ENCODE data around the gene STEAP3. TPM values are rescaled to one million over a fixed set of nuclear protein-coding genes. Genes with fewer than 3 reads are reported as not detected.

STEAP3 gene, protein sequence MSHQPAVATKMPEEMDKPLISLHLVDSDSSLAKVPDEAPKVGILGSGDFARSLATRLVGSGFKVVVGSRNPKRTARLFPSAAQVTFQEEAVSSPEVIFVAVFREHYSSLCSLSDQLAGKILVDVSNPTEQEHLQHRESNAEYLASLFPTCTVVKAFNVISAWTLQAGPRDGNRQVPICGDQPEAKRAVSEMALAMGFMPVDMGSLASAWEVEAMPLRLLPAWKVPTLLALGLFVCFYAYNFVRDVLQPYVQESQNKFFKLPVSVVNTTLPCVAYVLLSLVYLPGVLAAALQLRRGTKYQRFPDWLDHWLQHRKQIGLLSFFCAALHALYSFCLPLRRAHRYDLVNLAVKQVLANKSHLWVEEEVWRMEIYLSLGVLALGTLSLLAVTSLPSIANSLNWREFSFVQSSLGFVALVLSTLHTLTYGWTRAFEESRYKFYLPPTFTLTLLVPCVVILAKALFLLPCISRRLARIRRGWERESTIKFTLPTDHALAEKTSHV
- total RNA-seq: under 1 TPM in 1 of 2 donors, not detected in 1; 0.11 TPM

DNA sequence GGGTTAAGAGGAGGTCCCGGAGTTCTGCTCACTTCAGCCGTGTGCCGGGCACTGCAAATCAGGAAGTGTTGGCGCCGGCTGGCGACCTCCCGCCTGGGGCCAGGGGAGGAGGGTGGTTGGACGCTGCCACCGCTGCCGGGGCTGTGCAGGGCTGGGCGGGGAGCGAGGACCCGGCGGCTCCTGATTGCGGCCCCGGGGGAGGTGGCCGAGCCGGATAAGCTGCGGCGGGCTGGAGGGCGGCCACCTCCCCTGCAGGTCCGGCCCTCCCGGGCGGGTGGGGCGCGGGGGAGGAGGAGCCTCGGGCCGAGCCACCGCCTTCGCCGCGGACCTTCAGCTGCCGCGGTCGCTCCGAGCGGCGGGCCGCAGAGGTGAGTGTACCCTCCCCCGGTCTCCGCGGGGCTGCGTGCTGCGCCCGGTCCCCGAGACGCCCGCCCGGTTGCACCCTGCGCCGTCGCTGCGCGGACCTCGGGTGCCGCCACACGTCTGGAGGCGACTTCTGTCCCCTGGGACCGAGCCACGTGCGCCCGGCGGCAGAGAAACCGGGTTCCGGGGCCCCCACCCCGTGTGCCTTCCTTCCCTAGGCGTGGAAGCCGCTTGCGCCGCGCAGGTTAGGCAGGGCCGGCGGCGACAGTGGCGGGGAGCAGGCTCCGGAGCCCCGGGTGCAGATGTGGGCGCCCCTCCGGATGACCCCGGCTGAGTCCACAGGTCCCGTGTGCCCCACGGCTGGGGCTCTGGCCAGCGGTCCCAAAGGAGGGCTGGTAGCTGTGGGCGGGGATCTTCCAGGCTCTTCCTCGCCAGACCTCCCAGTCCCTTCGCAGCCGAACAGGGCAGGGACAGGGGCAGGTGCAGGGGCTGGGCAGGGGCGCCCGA lies at the start of gene STEAP3:
Gene STEAP3 (plus strand): TSS at position 314 of the 870 bp plus-strand sequence. CDS start 7,179 bp downstream, outside the sequence.
- Mint-ChIP-seq H3K4me3 (peak within 1 kb of the TSS; percentile 10), H3K27me3 (peaks cover 32% of the 10 kb centered on the region), H3K9me3 (no peaks in the 10 kb centered on the region), H3K27ac (no peak within 1 kb of the TSS), H3K36me3 (ENCODE audit: low read depth) (no peaks in the 10 kb centered on the region), H3K4me1 (no peaks in the 10 kb centered on the region)
- peak; percentile 38 for ATAC-seq (replicated peaks)

DNA sequence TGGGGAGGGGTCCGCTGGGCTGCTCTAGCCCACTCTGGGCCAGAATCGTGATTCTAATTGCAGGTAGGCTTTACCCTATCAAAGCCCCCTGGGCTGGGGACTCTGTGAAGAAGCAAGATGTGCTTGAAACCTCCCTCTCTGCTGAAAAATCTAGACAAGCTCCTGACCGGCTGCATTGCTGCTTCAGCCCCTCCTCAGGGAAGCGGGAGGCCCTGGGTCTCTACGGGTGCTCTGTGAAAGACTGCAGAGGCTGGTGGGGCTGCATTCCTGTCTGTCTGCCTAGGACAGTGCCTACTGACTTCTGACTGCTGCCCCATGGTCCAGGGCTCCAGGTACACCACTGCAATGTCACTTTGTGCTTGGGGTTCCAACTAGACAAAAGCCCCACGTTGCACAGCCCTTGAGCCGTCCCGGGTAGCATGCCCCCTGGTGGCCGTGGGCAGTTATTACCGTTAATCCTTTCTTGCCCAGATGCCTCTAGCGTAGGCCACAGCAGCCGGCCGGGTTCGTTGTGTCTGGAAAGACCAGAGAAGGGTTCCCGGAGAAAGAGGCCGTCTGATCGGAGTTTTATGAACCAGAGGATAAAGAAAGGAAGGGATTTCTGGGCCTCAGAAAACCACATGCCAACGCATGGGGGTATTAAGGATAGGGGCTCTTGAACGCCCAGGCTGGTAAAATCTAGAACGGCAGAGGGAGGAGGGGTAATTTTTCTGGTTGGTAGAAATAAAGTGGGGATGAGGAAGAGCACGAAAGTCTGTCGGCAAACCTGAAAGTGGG lies 49.2 kb upstream of the STEAP3 start:
- Mint-ChIP-seq H3K36me3 (ENCODE audit: low read depth) (no peaks in the 10 kb centered on the region), H3K4me3 (no peak overlapping the region), H3K27ac (no peak overlapping the region), H3K9me3 (no peaks in the 10 kb centered on the region), H3K4me1 (no peaks in the 10 kb centered on the region), H3K27me3 (no peaks in the 10 kb centered on the region)
- peak; percentile 39 for ATAC-seq (replicated peaks)

DNA sequence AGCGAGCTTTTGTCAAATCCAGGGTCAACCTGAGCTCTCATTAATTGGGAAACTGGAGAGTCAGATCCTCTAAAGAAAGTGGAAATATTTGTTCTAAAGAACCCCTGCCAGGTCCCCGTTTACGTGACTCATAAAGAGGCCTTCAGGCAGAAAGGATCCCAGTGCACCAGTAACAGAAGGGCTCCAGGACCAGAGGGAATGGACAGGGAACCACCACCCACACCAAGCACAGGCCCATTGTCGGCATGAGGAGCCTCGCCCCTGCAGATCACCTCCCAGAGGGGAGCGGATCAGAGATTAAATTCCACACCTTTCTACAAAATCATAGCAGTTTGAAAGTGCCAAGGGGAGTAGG lies 48.7 kb upstream of the STEAP3 start:
- Mint-ChIP-seq H3K36me3 (ENCODE audit: low read depth) (no peaks in the 10 kb centered on the region), H3K27me3 (no peaks in the 10 kb centered on the region), H3K27ac (no peak overlapping the region), H3K4me3 (no peak overlapping the region), H3K9me3 (no peaks in the 10 kb centered on the region), H3K4me1 (no peaks in the 10 kb centered on the region)
- ATAC-seq (replicated peaks): no peak

DNA sequence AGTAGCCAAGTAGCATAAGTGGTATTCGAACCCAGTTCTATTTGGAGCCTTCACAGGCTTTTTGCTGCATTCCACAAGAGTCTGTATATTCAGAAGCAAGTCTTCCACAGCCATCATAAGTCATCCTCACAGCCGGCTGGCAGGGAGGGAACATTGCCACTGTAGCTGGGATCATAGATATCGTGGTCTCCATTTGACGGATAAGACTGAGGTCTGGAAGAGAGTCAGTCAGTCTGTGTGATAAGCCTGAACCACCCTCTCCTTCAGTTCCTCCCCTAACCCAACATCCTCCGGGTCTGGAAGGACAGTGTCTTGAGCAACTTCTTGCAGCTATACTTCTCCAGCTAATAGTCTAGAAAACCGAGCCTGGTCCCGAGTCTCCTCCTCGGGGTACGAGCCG lies 48.1 kb upstream of the STEAP3 start:
- ATAC-seq (replicated peaks): no peak
- Mint-ChIP-seq H3K36me3 (ENCODE audit: low read depth) (no peaks in the 10 kb centered on the region), H3K27ac (no peak overlapping the region), H3K9me3 (no peaks in the 10 kb centered on the region), H3K27me3 (no peaks in the 10 kb centered on the region), H3K4me3 (no peak overlapping the region), H3K4me1 (no peaks in the 10 kb centered on the region)

DNA sequence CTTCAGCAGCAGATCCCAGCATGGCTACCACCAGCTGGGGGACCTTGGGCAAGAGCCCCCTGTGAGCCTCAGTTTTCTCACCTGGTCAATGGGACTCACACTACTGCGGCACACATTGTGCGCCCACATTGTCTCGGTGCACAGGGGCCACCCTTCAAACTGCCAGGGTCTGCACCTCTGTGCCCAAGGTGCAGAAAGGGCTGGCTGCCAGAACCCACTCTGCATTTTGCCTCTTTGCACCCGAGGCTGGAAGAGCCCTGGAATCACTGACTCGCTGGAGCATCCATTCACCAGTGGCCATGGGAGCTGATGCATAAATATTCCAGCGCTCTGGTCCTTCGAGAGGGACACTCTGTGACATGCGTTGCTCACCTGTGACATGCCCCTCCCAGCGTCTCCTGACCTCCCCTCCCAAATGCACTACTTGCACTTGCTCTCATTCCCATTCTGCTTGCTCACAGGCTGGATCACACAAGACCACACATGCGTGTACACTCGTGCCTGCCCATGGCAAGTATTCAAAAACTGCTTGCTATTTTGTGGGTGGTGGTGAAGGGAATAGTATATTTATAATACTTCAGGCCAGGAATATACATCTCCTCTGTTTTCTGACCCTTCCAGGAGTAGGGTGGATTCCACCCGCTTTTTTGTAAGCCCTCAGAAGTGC lies 46.3 kb upstream of the STEAP3 start:
- H3K9me3 Mint-ChIP-seq: no peaks in the 10 kb centered on the region
- no peak overlapping the region for H3K27ac Mint-ChIP-seq
- H3K4me1 Mint-ChIP-seq: no peaks in the 10 kb centered on the region
- no peak overlapping the region for H3K4me3 Mint-ChIP-seq
- no peak for ATAC-seq (replicated peaks)
- H3K27me3 Mint-ChIP-seq: no peaks in the 10 kb centered on the region
- no peaks in the 10 kb centered on the region for H3K36me3 Mint-ChIP-seq (ENCODE audit: low read depth)

DNA sequence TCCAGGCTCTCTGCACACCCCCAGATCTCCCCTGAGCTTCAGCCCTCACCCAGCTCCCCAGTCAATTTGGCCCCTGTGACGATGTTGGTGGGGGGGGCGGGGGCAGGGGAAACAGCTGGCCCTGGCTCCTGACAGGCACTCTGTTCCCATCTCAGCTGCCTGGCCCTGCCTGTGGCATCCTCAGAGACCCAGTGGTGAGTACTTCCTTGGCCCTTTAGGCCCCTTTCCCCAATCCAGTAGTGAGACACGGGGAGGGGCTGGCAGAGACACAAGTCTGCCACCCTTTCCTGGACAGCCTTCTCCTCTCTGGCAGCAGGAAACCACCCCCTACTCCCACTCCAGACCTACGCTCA lies 45.8 kb upstream of the STEAP3 start:
- Mint-ChIP-seq H3K4me3 (no peak overlapping the region), H3K27me3 (no peaks in the 10 kb centered on the region), H3K4me1 (no peaks in the 10 kb centered on the region), H3K9me3 (no peaks in the 10 kb centered on the region), H3K27ac (no peak overlapping the region), H3K36me3 (ENCODE audit: low read depth) (no peaks in the 10 kb centered on the region)
- no peak for ATAC-seq (replicated peaks)

DNA sequence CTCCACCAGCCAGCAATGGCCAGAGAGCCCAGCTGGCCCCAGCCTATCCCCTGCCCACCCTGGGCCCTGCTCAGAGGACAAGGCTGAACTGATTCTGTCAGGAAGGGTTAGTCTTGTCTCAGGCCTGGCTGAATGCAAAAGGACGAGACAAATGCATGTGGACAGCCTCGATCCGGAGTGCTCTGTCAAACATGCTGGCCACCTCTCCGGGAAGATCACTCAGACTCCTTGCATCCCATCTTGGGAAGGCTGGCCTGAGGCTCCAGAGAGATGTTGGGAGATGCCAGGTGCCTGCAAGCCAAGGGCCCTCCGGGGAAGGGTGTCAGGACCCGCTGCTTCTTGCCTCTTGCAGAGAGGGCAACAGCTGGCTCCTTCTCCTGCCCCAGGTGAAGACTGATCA lies 44.9 kb upstream of the STEAP3 start:
- H3K4me1 Mint-ChIP-seq: no peaks in the 10 kb centered on the region
- ATAC-seq (replicated peaks): no peak

DNA sequence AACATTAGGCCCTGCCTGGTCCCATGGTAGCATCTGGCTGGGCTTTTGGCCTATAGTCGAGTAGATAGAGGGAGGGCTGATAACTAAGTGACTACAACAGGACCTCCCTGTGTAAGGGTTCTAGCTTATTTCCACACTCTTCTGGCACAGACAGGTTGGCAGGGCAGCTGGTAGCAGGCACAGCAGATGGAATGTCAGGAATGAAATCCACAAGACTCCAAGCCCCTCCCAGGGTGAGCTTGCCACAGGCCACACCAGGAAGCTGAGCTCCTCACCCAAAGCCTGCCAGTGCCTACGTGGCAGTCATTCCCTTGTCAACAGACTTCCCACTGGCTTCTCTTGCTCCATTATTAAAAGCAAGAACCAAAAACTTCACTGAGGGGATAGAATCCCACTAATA lies 44.4 kb upstream of the STEAP3 start:
- Mint-ChIP-seq H3K9me3 (no peaks in the 10 kb centered on the region), H3K4me1 (no peaks in the 10 kb centered on the region), H3K36me3 (ENCODE audit: low read depth) (no peaks in the 10 kb centered on the region), H3K27me3 (no peaks in the 10 kb centered on the region), H3K27ac (no peak overlapping the region), H3K4me3 (no peak overlapping the region)
- no peak for ATAC-seq (replicated peaks)

More for the DNA sequence above, 44.9 kb upstream of the STEAP3 start:
- Mint-ChIP-seq H3K27ac (no peak overlapping the region), H3K4me3 (no peak overlapping the region), H3K9me3 (no peaks in the 10 kb centered on the region), H3K27me3 (no peaks in the 10 kb centered on the region), H3K36me3 (ENCODE audit: low read depth) (no peaks in the 10 kb centered on the region)

DNA sequence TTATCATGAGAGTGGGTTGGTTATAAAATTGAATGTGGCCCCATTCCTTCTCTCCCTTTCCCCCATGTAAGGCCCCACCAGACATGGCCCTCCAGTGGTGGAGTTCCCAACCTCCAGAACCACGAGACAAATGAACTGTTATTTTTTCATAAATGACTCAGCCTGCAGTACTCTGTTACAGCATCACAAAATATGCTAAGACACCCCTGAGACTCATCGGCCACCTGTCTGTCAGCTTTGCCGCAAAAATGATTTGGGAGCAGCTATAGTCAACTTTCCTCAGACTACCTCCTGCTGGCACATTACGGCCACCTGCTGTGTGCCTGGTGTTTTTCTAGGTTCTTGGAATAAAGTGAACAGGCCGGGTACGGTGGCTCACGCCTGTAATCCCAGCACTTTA lies 43.6 kb upstream of the STEAP3 start:
- ATAC-seq (replicated peaks): no peak
- no peaks in the 10 kb centered on the region for H3K27me3 Mint-ChIP-seq
- H3K9me3 Mint-ChIP-seq: no peaks in the 10 kb centered on the region
- no peaks in the 10 kb centered on the region for H3K36me3 Mint-ChIP-seq (ENCODE audit: low read depth)
- H3K4me3 Mint-ChIP-seq: no peak overlapping the region
- H3K4me1 Mint-ChIP-seq: no peaks in the 10 kb centered on the region
- no peak overlapping the region for H3K27ac Mint-ChIP-seq

DNA sequence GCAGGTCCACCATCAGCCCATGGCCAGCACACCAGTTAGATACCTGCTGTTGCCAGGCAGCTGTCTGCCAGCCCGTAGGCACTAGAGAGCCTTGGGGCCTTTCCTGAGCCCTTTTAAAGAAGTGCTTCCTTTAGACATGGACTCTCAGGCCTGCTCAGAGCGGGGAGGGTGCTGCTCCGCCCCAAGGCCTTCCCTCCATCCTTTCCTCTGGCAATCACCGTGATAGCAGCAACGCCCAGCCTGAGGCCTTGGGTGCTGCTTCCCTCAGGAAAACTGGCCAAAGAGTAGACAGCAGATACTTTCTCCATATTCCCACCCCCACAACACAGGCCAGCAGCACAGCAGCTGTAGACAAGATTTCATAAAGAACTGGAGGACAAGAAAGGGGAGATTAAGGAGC lies 42.7 kb upstream of the STEAP3 start:
- ATAC-seq (replicated peaks): no peak
- no peaks in the 10 kb centered on the region for H3K9me3 Mint-ChIP-seq
- H3K27ac Mint-ChIP-seq: no peak overlapping the region
- H3K4me1 Mint-ChIP-seq: no peaks in the 10 kb centered on the region
- no peaks in the 10 kb centered on the region for H3K36me3 Mint-ChIP-seq (ENCODE audit: low read depth)
- no peaks in the 10 kb centered on the region for H3K27me3 Mint-ChIP-seq
- no peak overlapping the region for H3K4me3 Mint-ChIP-seq

DNA sequence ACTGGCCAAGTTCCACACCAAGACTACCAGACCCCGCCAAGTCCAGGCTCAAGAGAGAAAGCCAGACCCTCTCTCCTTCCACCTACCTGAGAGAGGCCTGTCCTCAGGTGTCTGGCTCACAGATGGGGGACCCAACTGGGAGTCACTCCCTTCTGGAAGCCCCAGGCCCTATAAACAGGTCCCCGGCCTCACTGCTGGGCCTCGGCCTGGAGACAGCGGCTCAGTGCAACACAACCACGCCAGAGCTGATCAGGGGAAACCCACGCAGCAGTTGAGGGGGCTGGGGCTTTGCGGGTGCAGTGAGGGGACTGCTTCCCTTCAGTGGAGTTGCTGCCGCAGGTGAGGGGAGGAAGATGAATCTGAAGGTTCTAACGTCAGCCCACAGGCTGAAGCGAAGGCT lies 42.2 kb upstream of the STEAP3 start:
- H3K9me3 Mint-ChIP-seq: no peaks in the 10 kb centered on the region
- no peaks in the 10 kb centered on the region for H3K36me3 Mint-ChIP-seq (ENCODE audit: low read depth)
- H3K4me3 Mint-ChIP-seq: no peak overlapping the region
- no peak overlapping the region for H3K27ac Mint-ChIP-seq
- H3K27me3 Mint-ChIP-seq: peaks cover 5% of the 10 kb centered on the region
- H3K4me1 Mint-ChIP-seq: no peaks in the 10 kb centered on the region
- no peak for ATAC-seq (replicated peaks)

DNA sequence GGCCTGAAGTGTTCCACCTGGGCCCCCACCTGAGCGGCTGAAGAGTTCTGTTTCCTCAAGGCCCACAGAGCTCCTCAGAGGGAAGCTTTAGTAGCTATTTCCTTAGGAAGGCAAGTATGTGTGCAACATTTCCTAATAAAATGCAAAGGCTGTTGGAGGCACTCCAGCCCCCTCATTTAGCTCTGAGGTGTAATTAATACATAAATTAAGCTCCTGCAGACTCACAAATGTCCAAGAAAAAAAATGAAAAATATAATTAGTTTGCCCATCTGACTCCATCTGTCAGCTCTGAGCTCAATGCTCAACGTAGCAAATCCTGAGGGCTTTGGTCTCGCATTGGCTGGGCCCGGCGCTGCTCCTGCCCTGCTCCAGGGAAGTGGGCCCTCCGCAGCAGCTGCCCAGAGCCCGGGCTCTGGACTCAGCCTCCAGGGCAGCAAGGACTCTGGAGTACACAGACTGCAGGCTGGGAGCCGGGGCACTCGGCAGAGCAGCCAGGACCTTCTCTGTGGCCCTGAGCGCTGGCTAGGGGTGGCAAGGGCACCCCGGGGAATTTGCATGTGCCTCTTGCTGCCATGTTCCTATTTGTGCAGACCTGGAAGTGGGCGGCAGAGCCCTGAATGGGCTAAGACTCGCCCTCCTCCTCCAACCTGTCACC lies 41.7 kb upstream of the STEAP3 start:
- Mint-ChIP-seq H3K27ac (no peak overlapping the region), H3K36me3 (ENCODE audit: low read depth) (no peaks in the 10 kb centered on the region), H3K9me3 (no peaks in the 10 kb centered on the region), H3K27me3 (peaks cover 8% of the 10 kb centered on the region), H3K4me1 (no peaks in the 10 kb centered on the region), H3K4me3 (no peak overlapping the region)
- no peak for ATAC-seq (replicated peaks)

DNA sequence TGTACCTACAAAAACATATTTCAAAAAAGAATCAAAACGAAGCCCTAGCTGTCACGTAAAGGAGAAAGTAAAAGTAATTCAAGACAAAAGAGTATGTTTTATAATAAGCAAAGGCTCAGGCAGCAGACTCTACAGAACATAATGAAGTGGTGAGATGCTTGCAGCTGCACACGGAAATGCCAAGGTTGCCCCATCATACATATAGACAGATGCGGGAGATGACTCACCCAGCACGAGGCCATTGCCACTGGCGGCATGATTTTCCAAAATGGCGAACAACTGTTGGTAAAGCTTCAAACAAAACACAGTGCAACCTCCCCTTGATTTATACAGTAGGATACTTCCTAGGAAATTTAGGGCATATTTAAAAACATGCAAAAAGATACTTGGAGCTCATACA lies 39.1 kb upstream of the STEAP3 start:
- Mint-ChIP-seq H3K4me3 (no peak overlapping the region), H3K36me3 (ENCODE audit: low read depth) (no peaks in the 10 kb centered on the region), H3K4me1 (no peaks in the 10 kb centered on the region), H3K27me3 (peaks cover 10% of the 10 kb centered on the region), H3K9me3 (no peaks in the 10 kb centered on the region), H3K27ac (no peak overlapping the region)
- ATAC-seq (replicated peaks): no peak
